ENCODE data around the gene TRABD2B. TPM values are rescaled to one million over a fixed set of nuclear protein-coding genes. Genes with fewer than 3 reads are reported as not detected.

Gene TRABD2B
- total and polyA plus RNA-seq, 4 donors: 0.28 to 2.6 (median 1.3) TPM

DNA sequence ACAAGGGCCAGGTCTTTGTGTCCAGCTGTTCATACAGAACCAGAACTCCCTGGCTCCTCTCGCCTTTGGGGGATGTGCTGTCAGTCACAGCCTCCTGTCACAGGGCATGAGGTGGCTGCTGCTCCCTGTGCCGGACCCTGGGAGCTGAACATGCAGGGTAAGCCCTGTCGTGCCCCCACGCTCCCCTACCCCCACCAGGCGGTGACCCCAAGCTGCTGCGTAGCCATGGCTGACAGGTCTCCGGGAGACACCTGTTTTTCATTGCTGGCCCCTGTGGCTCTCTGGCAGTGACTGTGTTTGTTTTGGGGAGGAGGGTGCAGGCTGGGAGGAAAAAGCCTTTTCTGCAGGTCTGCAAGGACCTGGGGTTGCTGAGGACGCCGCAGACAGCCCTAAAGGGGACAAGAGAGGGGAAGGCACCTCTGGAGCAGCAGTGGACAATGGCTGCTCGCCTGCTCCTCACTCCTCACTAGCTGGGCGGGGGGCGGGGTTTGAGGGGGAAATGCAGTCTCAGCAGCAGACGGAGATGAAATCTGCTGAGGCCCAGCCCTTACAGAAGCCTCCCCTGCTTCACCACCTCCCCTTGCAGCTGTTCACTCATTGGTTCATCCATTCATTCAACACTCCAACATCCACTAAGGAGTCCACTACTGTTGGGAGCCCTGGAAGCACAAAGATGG, 81.4 kb downstream of the TRABD2B start (continued):
- TF ChIP-seq RXRA (IDR thresholded peaks at IDR 0.05) (no peak), FOXA1 (IDR thresholded peaks at IDR 0.05) (no peak), HNF4G (IDR thresholded peaks at IDR 0.05) (no peak), SP1 (IDR thresholded peaks at IDR 0.05) (no peak)
- TF ChIP-seq, protein P1, sequence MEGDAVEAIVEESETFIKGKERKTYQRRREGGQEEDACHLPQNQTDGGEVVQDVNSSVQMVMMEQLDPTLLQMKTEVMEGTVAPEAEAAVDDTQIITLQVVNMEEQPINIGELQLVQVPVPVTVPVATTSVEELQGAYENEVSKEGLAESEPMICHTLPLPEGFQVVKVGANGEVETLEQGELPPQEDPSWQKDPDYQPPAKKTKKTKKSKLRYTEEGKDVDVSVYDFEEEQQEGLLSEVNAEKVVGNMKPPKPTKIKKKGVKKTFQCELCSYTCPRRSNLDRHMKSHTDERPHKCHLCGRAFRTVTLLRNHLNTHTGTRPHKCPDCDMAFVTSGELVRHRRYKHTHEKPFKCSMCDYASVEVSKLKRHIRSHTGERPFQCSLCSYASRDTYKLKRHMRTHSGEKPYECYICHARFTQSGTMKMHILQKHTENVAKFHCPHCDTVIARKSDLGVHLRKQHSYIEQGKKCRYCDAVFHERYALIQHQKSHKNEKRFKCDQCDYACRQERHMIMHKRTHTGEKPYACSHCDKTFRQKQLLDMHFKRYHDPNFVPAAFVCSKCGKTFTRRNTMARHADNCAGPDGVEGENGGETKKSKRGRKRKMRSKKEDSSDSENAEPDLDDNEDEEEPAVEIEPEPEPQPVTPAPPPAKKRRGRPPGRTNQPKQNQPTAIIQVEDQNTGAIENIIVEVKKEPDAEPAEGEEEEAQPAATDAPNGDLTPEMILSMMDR (IDR thresholded peaks at IDR 0.05; ENCODE audit: low read depth, low read length, missing input control): no peak

DNA sequence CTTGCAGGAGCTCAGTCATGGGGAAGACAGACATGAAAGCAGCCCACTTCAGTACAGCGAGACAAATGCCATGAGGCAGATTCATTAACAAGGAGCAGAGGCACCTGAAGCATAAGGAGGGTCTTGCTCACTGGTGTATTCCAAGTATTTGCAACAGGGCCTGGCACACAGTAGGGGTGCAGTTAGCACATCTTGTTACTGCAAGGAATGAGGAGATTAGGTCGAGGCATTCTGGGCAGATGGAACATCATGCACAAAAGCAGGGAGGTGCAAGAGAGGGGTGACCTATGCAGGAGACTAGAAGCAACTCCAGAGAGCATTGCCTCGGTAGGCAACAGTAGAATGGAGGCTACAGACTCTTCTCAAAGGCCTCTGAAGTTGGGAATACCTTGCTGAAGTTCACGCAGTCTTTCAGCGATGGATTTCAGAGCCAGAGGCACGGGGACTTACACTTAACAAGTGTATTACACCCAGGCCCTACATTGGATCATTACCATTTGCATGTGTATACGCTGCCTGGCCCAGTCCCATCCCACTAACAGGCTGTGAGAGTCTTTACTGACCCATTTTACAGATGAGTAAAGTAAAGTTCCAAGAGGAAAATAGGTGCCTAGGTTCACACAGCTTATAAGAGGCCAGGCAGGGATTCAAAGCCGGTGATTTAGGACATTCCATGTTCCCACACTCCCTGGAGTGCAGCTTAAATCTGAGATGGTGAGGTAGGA, 82.1 kb downstream of the TRABD2B start:
- DNase-seq (ENCODE audit: low spot score): no peak
- H3K27ac ChIP-seq (ENCODE audit: low read depth in 1 of 2, low read length in 2 of 2): no peak overlapping the region
- H3K27me3 ChIP-seq (ENCODE audit: control insufficient read depth in 4 of 4, insufficient read depth in 4 of 4, low read length in 3 of 4): no peaks in the 10 kb centered on the region
- no peak overlapping the region for H3K4me3 ChIP-seq (ENCODE audit: low read depth in 1 of 3, low read length in 3 of 3)
- 91% methylated on average over 8 of the region's 8 CpGs for WGBS
- TF ChIP-seq NR2F2 (IDR thresholded peaks at IDR 0.05) (no peak), RXRA (IDR thresholded peaks at IDR 0.05) (no peak), GABPA (IDR thresholded peaks at IDR 0.05 in 1 of 2, conservative IDR thresholded peaks at IDR 0.05 in 1 of 2) (no peak), YY1 (IDR thresholded peaks at IDR 0.05) (no peak), FOXA2 (IDR thresholded peaks at IDR 0.05) (no peak), JUND (IDR thresholded peaks at IDR 0.05) (no peak), SP1 (IDR thresholded peaks at IDR 0.05) (no peak), FOXA1 (IDR thresholded peaks at IDR 0.05) (no peak), TAF1 (conservative IDR thresholded peaks at IDR 0.05) (no peak), HNF4G (IDR thresholded peaks at IDR 0.05) (no peak), EGR1 (IDR thresholded peaks at IDR 0.05; ENCODE audit: low read depth in 2 of 2) (no peak)
- TF ChIP-seq, protein P2, sequence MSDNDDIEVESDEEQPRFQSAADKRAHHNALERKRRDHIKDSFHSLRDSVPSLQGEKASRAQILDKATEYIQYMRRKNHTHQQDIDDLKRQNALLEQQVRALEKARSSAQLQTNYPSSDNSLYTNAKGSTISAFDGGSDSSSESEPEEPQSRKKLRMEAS (IDR thresholded peaks at IDR 0.05): no peak
- TF ChIP-seq, protein P3, sequence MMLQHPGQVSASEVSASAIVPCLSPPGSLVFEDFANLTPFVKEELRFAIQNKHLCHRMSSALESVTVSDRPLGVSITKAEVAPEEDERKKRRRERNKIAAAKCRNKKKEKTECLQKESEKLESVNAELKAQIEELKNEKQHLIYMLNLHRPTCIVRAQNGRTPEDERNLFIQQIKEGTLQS (IDR thresholded peaks at IDR 0.05): no peak
- TF ChIP-seq, protein P4, sequence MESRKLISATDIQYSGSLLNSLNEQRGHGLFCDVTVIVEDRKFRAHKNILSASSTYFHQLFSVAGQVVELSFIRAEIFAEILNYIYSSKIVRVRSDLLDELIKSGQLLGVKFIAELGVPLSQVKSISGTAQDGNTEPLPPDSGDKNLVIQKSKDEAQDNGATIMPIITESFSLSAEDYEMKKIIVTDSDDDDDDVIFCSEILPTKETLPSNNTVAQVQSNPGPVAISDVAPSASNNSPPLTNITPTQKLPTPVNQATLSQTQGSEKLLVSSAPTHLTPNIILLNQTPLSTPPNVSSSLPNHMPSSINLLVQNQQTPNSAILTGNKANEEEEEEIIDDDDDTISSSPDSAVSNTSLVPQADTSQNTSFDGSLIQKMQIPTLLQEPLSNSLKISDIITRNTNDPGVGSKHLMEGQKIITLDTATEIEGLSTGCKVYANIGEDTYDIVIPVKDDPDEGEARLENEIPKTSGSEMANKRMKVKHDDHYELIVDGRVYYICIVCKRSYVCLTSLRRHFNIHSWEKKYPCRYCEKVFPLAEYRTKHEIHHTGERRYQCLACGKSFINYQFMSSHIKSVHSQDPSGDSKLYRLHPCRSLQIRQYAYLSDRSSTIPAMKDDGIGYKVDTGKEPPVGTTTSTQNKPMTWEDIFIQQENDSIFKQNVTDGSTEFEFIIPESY (IDR thresholded peaks at IDR 0.05): no peak
- TF ChIP-seq, protein P1 (IDR thresholded peaks at IDR 0.05; ENCODE audit: low read depth, low read length, missing input control): no peak
- TF ChIP-seq, protein P5, sequence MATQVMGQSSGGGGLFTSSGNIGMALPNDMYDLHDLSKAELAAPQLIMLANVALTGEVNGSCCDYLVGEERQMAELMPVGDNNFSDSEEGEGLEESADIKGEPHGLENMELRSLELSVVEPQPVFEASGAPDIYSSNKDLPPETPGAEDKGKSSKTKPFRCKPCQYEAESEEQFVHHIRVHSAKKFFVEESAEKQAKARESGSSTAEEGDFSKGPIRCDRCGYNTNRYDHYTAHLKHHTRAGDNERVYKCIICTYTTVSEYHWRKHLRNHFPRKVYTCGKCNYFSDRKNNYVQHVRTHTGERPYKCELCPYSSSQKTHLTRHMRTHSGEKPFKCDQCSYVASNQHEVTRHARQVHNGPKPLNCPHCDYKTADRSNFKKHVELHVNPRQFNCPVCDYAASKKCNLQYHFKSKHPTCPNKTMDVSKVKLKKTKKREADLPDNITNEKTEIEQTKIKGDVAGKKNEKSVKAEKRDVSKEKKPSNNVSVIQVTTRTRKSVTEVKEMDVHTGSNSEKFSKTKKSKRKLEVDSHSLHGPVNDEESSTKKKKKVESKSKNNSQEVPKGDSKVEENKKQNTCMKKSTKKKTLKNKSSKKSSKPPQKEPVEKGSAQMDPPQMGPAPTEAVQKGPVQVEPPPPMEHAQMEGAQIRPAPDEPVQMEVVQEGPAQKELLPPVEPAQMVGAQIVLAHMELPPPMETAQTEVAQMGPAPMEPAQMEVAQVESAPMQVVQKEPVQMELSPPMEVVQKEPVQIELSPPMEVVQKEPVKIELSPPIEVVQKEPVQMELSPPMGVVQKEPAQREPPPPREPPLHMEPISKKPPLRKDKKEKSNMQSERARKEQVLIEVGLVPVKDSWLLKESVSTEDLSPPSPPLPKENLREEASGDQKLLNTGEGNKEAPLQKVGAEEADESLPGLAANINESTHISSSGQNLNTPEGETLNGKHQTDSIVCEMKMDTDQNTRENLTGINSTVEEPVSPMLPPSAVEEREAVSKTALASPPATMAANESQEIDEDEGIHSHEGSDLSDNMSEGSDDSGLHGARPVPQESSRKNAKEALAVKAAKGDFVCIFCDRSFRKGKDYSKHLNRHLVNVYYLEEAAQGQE (IDR thresholded peaks at IDR 0.05): no peak
- H3K4me1 ChIP-seq (ENCODE audit: control insufficient read depth in 4 of 4, insufficient read depth in 4 of 4, low read length in 3 of 4): peaks cover 22 to 55% (median 39%) of the 10 kb centered on the region in 4 donors
- no peaks in the 10 kb centered on the region for H3K9me3 ChIP-seq (ENCODE audit: control insufficient read depth in 4 of 4, low read length in 3 of 4)
- no peak overlapping the region for H3K9ac ChIP-seq (ENCODE audit: low read depth in 1 of 2, low read length in 2 of 2)
- H3K36me3 ChIP-seq (ENCODE audit: control insufficient read depth in 4 of 4, insufficient read depth in 3 of 4, low read depth in 1 of 4, low read length in 3 of 4): no peaks in the 10 kb centered on the region
